KBM-7 (cell line): ENCODE measurements around the gene IGHMBP2.

Experiments
- DNase-seq: peaks from one replicate; pipeline ENCODE4 v3.0.0-alpha.2; 2015
- in situ Hi-C: fragments of 300-500 bp; cut with MboI; formaldehyde crosslinking; loops from 2 replicates; pipeline ENCODE4 v1.14.3; 2020; ENCODE audit warnings: low sequenced_read_pairs, low pct_unique_long_range_greater_than_20kb, mixed read lengths

The IGHMBP2 gene

GRCh38 chr11:68923614-68924013, 19.9 kb downstream of the IGHMBP2 start:
- DNase-seq: no peak
- in situ Hi-C loops: no loop called here

GRCh38 chr11:68924073-68924925, 20.6 kb downstream of the IGHMBP2 start:
- no peak for DNase-seq
- in situ Hi-C loops: no loop called here

GRCh38 chr11:68925611-68926010, 21.9 kb downstream of the IGHMBP2 start:
- DNase-seq: no peak
- in situ Hi-C loops: no loop called here

GRCh38 chr11:68927280-68928135, 23.8 kb downstream of the IGHMBP2 start:
- in situ Hi-C loops: no loop called here
- DNase-seq: peak; percentile 64

- DNase-seq: no peak
- in situ Hi-C loops: no loop called here
These were observed 24.6 kb downstream of the IGHMBP2 start for GRCh38 chr11:68928136-68928880.

- DNase-seq: no peak
- in situ Hi-C loops: no loop called here
These were observed 25.4 kb downstream of the IGHMBP2 start for GRCh38 chr11:68929135-68929534.

- in situ Hi-C loops: no loop called here
These were observed 26.2 kb downstream of the IGHMBP2 start for GRCh38 chr11:68929706-68930570.

GRCh38 chr11:68930991-68931855, 27.5 kb downstream of the IGHMBP2 start:
- in situ Hi-C loops: no loop called here
- no peak for DNase-seq

More at GRCh38 chr11:68929706-68930570, 26.2 kb downstream of the IGHMBP2 start:
- DNase-seq: no peak

GRCh38 chr11:68931911-68932310, 28.2 kb downstream of the IGHMBP2 start:
- in situ Hi-C loops: no loop called here
- no peak for DNase-seq

GRCh38 chr11:68932358-68932757, 28.7 kb downstream of the IGHMBP2 start:
- in situ Hi-C loops: no loop called here
- no peak for DNase-seq

- DNase-seq: no peak
- in situ Hi-C loops: no loop called here
These were observed 29.4 kb downstream of the IGHMBP2 start for GRCh38 chr11:68932933-68933577.

- no peak for DNase-seq
- in situ Hi-C loops: no loop called here
These were observed 30.1 kb downstream of the IGHMBP2 start for GRCh38 chr11:68933605-68934320.

GRCh38 chr11:68934321-68934645, 30.6 kb downstream of the IGHMBP2 start:
- no peak for DNase-seq
- in situ Hi-C loops: no loop called here

- in situ Hi-C loops: no loop called here
- DNase-seq: no peak
These were observed 31.0 kb downstream of the IGHMBP2 start for GRCh38 chr11:68934666-68935065.

- in situ Hi-C loops: no loop called here
- DNase-seq: no peak
These were observed 31.4 kb downstream of the IGHMBP2 start for GRCh38 chr11:68935066-68935465.

- DNase-seq: no peak
- in situ Hi-C loops: no loop called here
These were observed 32.0 kb downstream of the IGHMBP2 start for GRCh38 chr11:68935516-68936357.
